GOT3 (cell line): Measurements from ENCODE around the gene PKNOX2.

Experiments used
- DNase-seq: peaks from one replicate; lab custom pipeline; 2025; ENCODE audit warnings: mixed read lengths; lab: John Stamatoyannopoulos, UW

The PKNOX2 gene

DNA sequence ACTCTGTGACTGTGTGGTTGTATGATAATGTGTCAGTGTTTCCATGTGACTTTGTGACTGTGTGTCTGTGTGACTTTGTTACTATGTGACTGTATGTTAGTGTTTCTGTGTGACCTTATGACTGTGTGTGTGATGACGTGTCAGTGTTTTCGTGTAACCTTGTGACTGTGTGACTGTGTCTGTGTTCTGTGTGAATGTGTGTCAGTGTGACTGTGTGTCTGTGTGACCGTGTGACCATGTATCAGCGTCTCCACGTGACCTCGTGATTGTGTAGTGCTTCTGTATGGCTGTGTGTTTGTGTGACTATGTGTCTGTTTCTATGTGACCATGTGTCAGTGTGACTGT lies 9.5 kb upstream of the PKNOX2 start:
- DNase-seq = no peak

DNA sequence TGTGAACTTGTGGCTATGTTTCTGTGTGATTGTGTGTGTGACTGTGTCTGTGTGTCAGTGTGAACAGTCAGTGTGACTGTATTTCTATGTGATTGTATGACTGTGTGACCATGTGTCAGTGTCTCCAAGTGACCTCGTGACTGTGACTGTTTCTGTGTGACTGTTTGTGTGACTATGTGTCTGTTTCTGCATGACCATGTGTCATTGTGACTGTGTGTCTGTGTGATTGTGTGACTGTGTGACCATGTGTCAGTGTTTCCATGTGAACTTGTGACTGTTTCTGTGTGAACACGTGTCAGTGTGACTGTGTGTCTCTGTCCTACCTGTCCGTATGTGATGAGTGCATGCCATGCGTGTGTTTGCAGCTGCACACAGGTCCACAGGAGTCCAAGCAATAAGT lies 8.8 kb upstream of the PKNOX2 start:
- no peak for DNase-seq

DNA sequence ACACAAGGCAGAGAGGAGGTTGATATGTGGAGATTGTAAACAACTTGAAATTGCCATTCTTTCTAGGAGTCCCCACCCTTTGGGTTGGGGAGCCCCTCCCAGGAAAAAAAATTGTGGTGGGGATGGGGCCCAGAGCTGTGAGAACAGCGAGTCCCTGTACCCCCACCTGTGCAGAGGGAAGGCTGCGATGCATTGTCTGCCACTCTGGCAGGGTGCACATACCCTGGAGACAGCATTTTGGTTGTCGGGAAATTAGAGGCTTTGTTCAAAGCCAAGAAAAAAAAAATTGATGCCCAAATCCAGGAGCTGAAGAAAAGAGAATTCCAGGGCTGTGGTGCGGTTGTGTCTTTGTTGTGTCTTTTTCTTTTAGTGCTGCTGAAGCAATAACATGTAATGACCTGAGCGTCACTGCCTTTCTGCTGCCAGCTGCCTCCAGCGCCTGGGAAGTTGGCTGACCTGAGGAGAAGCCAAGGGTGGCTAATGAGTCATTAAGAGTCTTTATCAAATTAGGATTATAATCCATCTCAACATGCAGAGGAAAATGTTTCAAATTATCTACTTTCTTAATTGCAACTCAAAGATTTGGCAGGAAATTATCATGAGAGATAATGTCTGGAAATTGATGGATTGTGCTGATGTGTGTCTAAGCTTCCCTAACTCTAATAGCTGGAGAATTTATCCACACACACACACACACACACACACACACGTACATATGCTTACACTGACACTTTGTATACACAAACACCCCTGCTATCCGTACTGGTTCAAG lies 8.0 kb upstream of the PKNOX2 start:
- no peak for DNase-seq

DNA sequence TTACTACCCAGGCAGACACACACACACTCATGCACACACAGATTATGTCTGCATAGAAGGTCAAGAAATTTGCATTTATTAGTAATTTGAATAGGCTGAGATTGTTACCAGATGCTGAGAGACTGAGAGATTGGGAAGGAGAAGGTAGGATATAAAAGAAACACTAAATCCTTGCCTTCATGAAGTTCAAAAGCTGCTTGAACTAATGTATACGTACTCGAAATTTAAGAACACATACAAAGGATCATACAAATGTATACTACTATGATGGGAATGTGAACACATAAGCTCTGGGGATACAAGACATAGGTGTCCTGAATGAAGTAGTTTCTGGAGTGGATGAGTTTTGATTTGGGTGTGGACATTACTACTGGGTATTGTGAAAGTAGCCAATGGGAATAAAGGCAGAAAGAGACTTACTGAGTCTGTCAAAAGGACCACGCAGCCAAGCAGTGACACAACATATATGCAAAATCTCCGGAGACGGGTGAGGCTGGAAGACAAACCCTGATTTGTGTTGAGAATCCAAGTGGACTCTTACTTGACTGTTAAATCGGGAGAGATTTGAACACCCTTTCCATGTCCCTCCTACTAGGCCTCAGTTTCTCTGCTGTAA lies 7.3 kb upstream of the PKNOX2 start:
- DNase-seq = no peak

DNA sequence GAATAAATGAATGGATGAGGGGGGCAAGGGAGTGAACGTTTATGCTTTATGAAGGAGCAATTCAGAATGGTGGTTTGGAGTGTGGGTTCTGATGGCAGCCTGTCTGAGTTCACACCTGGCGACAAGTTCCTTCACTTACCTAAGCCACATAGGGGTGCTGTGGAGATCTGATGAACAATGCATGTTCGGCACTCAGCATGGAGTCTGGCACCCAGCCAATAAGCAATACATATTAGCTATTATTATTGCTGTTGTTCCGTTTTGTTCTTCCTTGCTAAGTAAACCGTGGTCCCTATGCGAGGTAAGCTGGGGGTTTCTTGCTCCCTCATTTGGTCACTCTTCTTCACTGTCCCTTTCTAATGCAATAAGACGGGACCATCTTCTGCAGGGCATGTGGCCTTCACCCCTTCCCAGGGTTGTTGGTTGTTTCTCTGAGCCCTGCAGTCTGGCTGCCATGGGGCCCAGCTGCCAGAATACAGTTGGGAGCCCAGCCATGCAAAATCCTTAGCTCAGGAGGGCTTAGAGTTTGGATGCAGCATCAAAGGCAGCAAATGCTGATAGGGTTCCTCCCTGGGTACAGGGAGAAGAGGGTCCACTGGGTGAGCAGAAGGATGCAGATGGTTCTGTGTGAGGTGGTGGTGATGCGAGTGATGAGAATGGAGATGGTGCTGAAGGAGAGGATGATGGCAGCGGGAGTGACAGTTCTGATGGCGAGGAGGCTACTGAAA lies 6.4 kb upstream of the PKNOX2 start:
- DNase-seq = no peak

DNA sequence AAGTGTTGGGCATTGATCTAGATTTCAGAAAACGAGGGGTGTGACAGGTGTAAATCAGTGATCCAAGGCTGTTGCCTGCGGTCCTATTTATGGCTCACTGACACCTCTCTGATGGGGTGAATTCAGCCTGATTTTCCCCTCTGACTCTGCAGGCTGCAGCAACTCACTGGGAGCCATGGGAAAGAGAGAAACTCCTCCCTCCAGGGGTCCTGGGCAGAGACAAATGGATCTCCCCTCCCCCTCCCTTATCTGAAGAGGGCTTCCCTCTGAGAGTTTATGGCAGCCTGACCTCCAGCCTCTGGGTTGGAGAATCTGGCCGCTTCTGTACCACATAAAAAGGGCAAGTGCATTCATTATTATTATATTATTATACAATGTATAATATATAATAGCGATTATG lies 1.8 kb upstream of the PKNOX2 start:
- no peak for DNase-seq

DNA sequence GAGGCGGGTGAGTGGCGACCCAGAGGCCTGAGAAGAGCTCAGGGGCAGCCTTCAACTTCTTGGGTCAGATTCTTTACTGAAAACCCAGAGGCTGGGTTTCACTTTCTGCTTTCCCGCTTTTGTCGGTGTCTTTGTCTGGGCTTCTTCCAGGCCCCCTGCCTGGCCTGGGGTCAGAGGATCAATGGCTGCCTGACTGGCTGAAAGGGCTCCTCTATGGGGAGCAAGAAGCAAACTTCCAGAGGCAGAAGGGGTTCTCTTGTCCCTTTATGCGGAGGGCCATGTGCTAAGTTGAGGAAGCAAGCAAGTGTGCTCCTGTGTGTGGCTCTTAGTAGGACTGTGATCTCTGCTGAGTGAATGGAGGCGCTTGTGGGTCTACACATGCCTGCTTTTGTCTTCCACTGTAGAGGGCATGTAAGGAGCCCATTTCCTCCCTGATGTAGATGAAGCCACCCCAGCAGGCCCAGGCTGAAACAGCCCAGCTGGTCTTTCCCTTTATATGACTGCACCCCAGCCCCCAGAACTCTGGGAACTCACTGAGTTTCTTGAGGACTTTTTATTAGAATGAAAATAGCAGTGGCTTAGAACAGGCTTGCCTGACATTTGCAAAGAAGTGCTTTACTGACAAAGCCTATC lies 1.0 kb upstream of the PKNOX2 start:
- DNase-seq = no peak

DNA sequence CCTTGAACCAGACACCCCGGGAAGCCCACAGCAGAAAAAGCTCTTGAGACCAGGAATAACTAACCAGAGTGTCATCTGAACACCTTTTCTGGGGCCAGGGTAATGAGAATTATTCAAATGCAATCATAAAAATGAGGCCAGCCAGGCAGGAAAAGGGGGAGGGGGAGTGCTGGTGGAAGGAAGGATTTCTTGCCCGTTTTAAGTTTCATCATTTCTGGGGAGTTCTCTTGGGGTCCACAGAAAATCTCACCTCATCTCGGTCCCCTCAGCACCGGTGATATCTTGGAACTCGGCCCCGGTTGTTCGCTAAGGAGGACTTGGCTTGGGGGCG lies 495 bp upstream of the PKNOX2 start:
- no peak for DNase-seq

DNA sequence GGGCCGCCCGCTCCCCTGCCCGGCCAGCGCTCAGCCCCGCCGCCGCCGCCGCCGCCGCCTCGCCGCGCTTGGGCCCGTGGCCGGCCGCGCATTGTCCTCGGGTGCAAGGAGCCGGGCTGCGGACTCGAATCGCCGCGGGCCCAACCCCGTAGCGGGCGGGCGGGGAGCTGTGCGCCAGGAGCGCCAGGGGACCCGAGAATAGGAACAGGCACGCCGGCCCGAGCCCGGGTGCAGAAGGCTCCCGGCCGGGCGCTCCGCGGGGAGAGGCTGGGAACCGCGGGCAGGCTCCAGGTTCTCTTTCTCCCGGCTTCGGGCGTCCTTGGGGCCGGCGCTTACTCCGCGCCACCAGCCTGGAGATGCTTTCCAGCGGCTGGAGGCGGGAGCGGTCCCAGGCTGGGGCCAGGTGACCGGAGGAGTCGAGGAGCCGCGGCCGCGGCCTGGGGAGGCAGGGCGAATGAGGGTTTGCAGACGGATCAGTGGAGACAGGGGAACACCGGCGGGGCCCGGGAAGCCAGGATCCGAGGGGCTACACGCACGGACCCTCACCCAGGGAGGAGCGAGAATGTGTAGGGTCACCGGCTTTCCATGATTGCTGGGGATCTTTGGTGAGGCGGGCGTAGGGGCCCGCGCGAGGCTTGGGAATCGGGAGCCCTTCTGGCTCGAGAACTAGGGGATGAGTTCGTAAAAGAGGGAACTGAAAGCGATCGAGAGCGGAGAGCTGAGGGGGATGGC lies 726 bp downstream of the PKNOX2 start:
- no peak for DNase-seq

DNA sequence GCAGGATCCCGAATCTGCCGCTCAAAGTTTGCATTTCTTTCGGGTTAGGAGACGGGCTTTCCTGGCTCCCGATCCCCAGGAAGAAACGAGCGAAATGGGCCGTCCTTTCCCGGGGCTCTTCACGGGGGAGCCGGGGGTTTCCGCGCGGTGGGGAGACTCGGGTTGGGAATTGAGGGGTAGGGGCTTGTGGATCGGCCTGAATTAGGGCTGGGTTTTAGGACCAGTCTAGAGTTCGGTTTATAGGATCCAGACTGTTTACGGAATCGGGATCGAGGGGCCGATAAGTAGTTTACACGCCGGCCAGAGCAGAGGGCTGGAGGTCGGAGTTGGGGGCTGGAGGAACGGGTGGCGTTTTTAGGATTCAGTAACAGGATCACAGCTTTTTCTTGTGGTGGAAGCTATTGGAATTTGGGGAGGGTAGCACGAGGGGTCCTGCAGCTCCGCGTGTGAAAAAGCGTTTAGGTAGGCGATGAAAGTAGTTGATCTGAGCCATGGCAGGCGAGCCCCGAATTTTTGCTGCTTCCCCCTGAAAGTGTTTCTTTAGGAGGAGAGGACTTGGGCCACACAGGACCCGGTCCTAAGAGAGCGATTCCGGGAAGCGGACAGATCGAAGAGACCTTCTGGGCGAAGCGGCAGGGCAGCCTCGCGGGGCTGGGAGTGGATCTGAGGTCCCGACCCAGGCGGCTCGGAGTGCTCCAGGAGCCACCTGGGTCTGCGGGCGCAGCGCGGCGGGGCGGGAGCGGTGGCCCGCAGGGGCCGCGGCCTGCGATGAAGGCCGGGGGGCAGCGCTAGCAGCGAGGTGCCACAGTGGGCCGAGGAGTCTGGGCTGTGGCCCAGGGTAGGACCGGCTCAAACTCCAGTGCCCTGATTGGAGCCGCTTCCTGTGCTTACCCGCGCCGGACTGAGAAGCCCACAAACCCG lies 1.6 kb downstream of the PKNOX2 start:
- DNase-seq = no peak

DNA sequence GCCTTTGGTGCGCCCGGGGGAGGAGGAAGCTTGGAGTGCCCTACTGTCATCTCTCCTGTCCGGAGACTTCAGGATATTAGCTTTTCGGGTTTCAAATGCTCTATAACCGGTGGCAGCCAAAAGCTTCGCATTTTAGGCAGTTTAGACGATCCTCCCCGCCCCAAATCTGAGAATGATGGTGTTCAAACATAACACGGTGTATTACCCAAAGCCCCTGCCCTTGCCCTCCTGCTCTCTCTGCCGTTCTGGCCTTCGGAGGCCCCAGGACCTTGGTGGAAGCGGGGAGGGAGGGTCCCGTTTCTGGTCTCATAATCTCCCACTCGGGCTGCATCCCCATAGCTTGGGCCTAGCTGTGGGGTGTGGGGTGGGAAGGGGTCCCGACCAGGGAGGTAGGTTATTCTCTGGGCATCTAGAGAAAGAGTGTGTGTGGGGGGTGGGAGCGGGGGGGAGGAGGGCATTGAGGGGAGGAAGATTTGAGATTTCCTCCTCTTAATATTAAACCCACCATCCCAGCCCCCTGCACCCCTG lies 2.3 kb downstream of the PKNOX2 start:
- no peak for DNase-seq

DNA sequence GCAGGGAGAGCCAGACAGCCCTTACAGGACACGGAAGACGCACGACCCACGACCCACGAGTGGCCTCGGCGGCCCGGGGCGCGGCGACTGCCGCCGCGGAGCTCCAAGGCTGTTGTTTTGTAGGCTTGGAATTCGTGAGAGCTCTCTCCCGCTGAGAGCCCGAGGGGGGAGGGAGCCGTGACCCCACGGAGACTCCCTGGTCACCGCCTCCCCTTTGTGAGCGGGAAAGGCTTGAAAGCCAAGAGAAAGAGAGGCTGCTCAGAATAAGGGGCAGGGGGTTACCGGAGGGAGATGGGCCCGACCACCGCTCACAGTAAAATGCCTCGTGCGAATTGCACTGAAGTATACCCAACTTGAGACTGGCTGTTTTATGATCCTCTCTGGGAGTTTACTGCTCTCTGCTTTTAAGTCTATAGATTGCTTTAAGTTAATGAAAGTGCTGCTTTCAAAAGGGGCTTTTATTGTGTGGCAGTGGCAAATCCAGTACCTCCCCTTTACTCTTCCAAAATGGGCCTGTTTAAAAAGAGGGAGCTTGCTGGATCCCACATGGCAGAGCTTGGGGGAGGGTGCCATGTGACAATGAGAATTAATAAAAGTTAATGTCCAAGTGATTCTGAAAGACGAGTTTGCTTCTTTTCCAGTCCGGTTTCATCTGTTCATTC lies 2.9 kb downstream of the PKNOX2 start:
- no peak for DNase-seq

DNA sequence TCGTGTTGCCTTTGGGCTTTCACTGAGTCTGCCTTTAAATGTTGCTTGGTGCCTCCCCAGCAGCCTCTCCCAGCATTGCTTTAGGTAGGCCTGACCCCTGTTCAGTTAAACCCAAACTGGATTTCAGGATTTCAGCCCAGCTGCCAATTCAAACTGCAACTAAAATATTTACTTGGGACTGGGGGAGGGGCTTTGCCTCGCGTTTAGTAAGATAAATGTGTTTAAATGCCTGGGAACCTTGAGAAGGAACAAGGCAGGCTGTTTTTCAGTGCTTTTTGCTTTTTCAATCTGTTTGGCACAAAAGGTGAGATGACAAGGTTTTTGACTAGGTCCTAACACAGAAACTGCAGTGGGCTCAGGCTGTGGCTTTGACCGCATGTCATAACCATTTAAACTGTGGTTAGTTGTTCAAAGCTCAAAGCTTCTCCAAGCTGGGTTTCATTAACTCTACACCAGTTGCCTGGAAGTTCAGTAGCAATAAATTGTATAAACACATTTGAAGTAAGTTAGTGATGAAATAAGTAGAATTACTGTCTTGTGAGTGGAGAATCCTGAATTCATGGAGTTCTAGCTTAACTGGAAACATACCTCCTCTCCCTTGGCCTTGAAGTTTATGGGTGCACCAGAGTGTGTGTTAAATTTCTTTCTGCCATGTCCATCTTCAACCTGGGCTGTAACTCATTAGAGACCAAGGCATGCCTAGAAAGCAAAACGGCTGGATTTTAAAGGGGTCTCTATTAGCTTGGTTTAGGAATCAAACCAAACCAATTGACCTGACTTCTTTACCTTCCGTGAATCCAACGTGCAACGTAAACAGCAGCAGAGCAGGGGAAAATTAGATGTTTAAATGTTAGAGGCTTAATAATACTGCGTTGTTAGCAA lies 3.6 kb downstream of the PKNOX2 start:
- no peak for DNase-seq

DNA sequence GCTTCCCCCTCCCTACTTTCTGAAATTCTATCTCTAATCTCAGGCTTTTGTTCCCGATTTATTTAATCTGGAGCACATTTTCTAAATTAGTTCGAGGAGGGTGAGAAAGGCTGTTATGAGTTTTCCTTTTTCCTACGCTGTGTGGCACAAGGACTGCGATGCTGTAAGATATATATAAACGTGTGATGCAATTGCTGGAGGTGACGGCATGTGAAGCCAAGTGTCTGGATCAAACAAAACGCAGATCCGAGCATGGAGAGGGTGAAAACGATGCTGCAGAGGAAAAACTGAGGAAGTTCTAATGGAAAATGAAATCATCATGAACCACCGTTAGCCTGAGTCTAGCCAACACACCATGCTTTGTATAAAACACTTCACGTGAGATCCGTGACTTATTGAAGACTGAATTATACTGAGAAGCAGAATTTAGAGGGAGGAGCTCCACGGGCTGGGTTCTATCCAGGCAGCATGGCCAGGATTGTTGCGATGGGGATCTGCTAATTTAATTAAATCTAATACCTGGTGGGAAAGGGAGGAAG lies 4.4 kb downstream of the PKNOX2 start:
- DNase-seq = no peak

DNA sequence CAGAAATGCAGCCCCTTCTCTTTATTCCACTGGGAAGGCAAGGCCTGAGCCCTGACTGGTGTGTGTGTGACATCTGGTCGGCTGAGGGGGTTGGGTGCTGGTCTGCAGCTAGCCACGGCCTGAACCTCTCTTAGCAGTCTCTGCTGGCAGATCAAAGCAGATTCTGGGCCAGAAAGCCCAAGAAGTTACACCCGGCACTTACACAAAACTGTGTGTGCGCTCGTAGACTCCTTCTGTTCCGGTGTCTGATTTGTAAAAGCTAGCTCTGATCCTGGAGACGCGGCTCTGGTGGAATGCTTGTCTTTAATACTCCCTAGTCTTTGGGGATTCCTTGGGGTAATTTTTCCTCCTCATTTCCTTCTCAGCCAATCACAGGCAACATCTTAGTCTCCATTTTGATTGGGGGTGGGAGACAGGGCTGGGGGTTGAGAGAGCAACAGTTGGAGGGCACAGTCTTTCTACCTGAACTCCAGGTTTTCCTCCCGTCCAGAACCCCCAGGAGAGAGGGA lies 5.5 kb downstream of the PKNOX2 start:
- no peak for DNase-seq

DNA sequence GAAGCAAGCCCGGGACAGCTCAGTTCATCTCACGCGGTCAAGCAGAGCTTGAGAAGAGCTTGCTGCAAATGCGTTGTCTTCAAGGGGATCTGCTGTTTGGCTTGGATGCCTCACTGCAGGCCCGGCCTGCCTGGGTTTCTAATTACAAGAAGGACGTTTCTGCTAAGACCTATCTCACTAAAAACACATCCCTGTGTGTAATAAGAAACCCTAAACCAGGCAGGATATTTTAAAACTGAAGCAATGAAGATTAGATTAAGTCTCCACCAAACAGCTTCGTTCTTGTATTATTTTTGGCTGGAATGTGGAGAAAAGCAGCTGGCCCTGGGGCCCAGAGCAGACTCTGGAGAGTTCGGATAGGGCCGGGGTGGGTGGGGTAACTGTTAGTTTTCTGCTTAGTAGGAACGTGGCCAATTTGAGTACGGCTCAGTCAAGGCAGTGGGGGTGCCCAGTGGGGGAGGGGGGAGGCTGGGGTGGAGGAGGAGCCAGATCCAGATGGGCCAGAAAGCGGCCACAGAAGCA lies 6.0 kb downstream of the PKNOX2 start:
- no peak for DNase-seq

DNA sequence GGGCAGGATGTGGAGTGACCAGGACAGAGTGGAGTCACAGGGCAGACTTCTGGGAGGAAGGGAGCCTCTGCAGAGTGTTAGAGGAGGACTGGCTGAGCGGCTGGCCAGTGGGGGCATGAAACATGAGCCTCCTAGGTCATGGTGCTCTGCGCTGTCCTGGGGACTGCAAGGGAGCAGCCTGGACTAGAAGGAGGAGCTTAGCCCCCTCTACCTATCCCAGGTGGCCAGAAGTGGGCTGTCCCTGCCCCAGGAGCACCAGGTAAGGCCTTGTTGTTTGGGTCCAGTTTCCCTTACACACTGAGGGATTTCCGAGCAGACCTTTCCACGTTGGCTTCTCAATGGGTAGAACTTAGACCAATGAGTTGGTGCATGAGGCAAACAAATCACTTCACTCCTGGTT lies 7.4 kb downstream of the PKNOX2 start:
- no peak for DNase-seq

DNA sequence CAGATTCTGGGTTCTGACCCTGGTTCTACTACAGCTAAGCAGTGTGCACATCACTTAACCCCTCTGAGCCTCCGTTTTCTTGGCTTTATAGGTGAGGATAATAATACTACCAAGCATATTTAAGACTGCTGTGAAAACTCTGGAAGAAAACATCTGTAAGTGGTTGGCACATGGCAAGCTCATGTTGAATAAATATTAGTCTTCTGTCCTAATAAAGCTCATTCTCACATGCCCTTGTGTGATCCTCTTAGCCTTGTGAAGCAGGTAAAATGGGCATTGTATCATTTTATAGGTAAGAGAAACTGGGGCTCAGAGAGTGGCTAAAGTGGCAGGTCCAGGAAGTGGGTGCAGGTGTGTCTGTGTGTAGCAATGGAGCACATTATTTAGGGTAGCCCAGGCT lies 8.5 kb downstream of the PKNOX2 start:
- DNase-seq = no peak

DNA sequence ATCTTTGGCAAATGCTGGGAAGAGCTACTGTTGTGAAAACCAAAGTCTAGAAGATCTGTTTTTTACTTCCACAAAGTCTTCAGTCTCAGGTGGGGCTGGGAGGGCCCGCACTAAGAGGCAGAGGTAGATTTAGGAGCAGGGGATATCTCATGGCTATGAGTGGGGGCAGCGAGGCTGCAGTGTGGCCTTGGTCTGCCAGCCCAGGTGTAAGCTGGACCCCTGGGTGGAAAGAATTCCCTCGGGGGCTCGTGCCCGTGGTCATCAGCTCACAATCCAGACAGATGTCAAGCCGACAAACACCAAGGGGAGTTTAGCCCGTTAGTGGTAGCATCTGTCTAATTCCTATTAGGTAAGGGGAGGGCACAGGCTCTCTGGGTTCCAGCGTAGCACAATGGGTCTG lies 9.0 kb downstream of the PKNOX2 start:
- DNase-seq = no peak
